T-helper 2 cell treated with Interferon-gamma antibody and Interleukin-4, amounts not matched to agents 100 ng/mL and 5 ng/mL, for 36 hours (primary cell): ENCODE results near the gene LRP1. TPM values are rescaled to one million over a fixed set of nuclear protein-coding genes. Genes with fewer than 3 reads are reported as not detected.

Experiments used
- intact Hi-C: fragments of 100-400 bp; cut with micrococcal nuclease; formaldehyde crosslinking; loops from one replicate; pipeline ENCODE4 v1.15.1; 2023
- total RNA-seq: library from RNA; stranded (reverse); gene quantifications from 2 replicates; pipeline ENCODE4 v1.2.3, GENCODE V29; 2022

Gene LRP1
- total RNA-seq, 1 donor from 2014 or later: 0.91 TPM

DNA sequence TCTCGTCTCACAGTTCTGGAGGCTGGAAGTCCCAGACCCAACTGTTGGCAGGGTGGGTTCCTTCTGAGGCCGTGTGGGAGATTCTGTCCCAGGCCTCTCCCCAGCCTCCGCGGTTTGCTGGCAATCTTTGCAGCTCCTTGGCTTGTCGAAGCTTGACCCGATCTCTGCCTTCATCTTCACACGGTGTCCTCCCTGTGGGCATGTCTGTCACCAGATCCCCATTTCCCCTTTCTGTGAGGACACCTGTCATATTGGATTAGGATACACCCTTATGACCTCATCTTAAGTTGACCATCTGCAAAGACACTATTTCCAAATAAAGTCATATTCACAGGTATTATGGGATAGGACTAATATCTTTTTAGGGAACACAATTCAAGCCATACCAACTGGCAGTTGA is 41.7 kb downstream of the LRP1 start:
- intact Hi-C loops: no loop called here

- intact Hi-C loops: no loop called here
Measured at GRCh38 chr12:57170408-57170807, 42.1 kb downstream of the LRP1 start.

GRCh38 chr12:57170927-57171326 is 42.6 kb downstream of the LRP1 start:
- intact Hi-C loops: no loop called here

GRCh38 chr12:57171668-57172067 is 43.4 kb downstream of the LRP1 start:
- intact Hi-C loops: no loop called here

GRCh38 chr12:57173089-57173488 is 44.8 kb downstream of the LRP1 start:
- intact Hi-C loops: loop anchor here (1.0 kb wide), 1 partner anchor 49 kb away; no protein-coding TSS in a partner anchor

- intact Hi-C loops: loop anchor here (1.0 kb wide), 1 partner anchor 49 kb away; no protein-coding TSS in a partner anchor
Measured at GRCh38 chr12:57173683-57174082, 45.4 kb downstream of the LRP1 start.

DNA sequence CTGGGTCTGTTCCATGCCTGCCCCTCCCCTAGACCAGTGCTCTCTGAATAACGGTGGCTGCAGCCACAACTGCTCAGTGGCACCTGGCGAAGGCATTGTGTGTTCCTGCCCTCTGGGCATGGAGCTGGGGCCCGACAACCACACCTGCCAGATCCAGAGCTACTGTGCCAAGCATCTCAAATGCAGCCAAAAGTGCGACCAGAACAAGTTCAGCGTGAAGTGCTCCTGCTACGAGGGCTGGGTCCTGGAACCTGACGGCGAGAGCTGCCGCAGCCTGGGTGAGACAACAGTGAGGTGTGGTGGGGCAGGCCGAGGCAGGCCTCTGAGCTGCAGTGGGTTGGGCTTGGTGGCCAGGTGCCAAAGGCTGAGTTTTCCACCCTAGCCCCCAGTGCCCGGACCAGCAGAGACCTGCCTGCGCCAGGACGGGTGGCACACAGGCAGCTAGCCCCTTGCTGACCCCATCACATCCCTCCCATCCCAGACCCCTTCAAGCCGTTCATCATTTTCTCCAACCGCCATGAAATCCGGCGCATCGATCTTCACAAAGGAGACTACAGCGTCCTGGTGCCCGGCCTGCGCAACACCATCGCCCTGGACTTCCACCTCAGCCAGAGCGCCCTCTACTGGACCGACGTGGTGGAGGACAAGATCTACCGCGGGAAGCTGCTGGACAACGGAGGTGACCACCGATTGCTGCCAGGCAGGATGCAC is 47.3 kb downstream of the LRP1 start:
- intact Hi-C loops: no loop called here

GRCh38 chr12:57176139-57176477 is 47.8 kb downstream of the LRP1 start:
- intact Hi-C loops: no loop called here

DNA sequence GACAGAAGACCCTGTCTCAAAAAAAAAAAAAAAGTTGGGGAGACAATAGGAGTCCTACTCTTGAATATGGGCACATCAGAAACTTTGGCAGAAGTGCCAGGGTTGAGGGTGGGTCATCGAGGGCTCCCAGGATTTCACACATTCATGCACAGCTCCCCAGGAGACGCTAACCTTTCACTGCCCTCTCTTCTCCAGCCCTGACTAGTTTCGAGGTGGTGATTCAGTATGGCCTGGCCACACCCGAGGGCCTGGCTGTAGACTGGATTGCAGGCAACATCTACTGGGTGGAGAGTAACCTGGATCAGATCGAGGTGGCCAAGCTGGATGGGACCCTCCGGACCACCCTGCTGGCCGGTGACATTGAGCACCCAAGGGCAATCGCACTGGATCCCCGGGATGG is 48.6 kb downstream of the LRP1 start:
- intact Hi-C loops: no loop called here

DNA sequence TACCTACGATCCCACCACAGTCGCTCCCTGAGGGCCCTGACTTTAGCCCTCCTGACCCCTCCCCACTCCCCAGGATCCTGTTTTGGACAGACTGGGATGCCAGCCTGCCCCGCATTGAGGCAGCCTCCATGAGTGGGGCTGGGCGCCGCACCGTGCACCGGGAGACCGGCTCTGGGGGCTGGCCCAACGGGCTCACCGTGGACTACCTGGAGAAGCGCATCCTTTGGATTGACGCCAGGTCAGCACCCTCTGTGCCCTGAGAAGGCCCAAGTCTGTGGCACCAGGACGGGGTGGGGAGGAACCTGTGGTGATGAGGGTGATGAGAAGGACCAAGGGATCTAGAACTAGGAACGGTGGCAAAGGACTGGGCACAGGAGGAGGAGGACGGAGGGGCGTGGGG is 49.1 kb downstream of the LRP1 start:
- intact Hi-C loops: no loop called here

DNA sequence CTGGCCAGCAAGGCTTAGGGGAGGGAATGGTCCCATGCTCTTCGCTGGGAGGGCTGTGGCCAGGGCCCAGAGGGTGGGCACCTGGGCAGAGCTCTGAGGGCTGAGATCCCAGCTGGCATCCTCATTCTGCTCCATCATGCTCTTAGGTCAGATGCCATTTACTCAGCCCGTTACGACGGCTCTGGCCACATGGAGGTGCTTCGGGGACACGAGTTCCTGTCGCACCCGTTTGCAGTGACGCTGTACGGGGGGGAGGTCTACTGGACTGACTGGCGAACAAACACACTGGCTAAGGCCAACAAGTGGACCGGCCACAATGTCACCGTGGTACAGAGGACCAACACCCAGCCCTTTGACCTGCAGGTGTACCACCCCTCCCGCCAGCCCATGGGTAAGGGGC is 49.9 kb downstream of the LRP1 start:
- intact Hi-C loops: no loop called here

GRCh38 chr12:57179331-57180086 is 51.2 kb downstream of the LRP1 start:
- intact Hi-C loops: no loop called here

DNA sequence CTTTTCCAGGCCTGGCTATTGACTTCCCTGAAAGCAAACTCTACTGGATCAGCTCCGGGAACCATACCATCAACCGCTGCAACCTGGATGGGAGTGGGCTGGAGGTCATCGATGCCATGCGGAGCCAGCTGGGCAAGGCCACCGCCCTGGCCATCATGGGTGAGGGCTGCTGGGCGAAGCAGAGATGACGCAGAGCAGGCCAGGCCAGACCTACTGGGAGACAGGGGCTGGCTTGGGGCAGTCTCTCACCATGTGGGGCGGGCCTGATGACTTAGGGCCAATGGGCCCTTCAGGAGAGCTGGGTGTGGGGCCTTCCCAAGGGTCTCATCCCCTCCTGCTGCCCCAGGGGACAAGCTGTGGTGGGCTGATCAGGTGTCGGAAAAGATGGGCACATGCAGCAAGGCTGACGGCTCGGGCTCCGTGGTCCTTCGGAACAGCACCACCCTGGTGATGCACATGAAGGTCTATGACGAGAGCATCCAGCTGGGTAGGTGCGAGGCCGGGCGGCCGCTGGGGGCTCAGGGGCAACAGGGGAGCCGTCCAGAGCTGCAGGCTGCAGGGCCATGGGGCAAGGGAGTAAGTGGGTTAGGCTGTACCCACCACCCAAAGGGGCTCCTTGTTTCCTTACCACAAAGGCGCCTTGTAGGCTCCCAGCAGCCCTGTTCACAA is 52.2 kb downstream of the LRP1 start:
- intact Hi-C loops: no loop called here

DNA sequence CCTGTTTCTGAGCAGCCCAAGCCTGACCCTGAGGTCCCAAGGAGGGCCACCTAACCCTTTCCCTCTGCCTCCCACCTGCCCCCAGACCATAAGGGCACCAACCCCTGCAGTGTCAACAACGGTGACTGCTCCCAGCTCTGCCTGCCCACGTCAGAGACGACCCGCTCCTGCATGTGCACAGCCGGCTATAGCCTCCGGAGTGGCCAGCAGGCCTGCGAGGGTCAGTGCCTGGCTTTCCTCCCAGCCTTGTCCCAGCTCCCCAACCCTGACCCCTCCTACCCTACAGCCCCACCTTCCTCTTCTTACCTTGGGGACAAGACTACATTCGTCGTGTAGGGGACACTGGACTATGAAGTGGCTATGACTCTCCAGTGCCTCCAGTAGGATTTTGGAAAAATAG is 52.8 kb downstream of the LRP1 start:
- intact Hi-C loops: no loop called here

DNA sequence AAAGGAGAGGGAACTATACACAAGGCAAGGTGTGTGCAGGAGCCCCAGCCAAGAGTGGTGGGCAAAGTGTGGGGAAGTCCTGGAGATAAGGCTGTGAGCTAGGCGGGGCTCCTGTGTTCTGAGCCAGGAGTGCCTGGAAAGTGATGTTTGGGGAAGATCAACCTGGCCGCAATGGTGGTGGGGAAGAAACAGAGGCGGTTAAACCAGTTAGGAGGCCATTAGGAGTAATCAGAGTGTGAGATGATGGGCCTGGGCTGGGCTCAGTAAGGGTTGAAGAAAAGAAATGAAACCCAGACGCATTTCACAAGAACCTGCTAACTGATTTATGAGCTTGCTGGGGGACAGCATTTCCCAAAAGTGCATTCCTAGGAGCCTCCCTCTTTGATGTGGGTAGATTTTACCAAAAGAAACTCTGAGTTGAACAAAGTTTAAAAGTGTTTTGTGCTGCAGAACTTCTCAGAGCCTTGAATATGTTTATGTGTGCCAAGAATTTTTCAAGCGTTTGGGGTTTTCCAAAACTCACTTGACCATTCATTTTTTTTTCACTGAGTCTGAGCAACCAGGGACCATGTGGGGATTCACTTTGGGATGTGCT is 53.4 kb downstream of the LRP1 start:
- intact Hi-C loops: no loop called here

DNA sequence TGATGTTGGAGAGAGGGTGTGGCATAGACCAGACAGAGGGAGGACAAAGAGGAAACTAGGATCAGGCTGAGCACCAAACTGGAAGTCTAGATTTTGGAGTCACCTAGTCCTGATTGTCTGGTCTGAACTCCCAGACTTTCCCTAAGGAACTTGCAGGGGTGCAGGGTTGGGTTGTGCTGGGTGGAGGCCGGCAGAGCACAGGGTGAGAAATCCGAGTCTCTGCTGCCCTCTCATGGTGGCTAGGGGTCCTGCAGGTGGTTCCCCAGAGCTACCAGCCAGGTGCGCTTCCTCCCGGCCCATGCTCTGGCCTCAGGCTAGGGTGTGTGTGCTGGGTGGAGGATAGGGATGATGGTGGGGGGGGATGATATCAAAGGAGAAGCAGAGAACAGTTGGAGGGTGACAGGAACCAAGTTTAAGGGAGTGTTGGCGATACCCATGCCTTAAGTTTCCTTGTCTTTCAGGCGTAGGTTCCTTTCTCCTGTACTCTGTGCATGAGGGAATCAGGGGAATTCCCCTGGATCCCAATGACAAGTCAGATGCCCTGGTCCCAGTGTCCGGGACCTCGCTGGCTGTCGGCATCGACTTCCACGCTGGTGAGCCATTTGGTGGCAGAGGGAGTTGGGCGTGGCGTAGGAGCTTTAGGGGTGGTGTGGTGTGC is 54.8 kb downstream of the LRP1 start:
- intact Hi-C loops: loop anchor here (1.0 kb wide), 3 partner anchors 59 to 175 kb away; no protein-coding TSS in a partner anchor

- intact Hi-C loops: loop anchor here (1.0 kb wide), 3 partner anchors 60 to 176 kb away; no protein-coding TSS in a partner anchor
Measured at GRCh38 chr12:57183939-57184725, 55.8 kb downstream of the LRP1 start.

DNA sequence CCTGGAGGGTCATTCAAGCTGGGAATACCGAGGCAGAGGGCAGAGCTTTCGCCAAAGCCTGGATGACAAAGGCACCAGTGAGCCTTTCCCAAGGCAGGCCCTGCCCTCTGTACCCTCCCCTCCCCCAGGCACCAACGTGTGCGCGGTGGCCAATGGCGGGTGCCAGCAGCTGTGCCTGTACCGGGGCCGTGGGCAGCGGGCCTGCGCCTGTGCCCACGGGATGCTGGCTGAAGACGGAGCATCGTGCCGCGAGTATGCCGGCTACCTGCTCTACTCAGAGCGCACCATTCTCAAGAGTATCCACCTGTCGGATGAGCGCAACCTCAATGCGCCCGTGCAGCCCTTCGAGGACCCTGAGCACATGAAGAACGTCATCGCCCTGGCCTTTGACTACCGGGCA is 57.1 kb downstream of the LRP1 start:
- intact Hi-C loops: no loop called here

- intact Hi-C loops: no loop called here
Measured at GRCh38 chr12:57185906-57186508, 57.7 kb downstream of the LRP1 start.
